HepG2 (cell line): Measurements from ENCODE around the gene EIF6. TPM values are rescaled to one million over a fixed set of nuclear protein-coding genes. Genes with fewer than 3 reads are reported as not detected.

Experiments used
- BORCS8-MEF2B ChIP-seq: sonication (generic); formaldehyde crosslinking; IDR thresholded peaks from 2 replicates; pipeline ENCODE4 v1.8.0; 2022; ENCODE audit warnings: mild to moderate bottlenecking, missing genetic modification reagents
- ELK4 ChIP-seq: sonication (generic); formaldehyde crosslinking; IDR thresholded peaks from 2 replicates; pipeline ENCODE4 v1.9.0; 2021; ENCODE audit warnings: missing genetic modification reagents, borderline replicate concordance
- MED13 ChIP-seq: sonication (generic); formaldehyde crosslinking; IDR thresholded peaks from 2 replicates; pipeline ENCODE4 v1.5.0; 2020; ENCODE audit warnings: missing genetic modification reagents
- MXI1 ChIP-seq: IDR thresholded peaks from 3 replicates; pipeline ENCODE4 v1.6.1; 2012; ENCODE audit warnings: low read depth, low read length, inconsistent platforms, borderline replicate concordance
- TCF7 ChIP-seq: sonication (generic); IDR thresholded peaks from 2 replicates; pipeline ENCODE4 v1.6.1; 2016; ENCODE audit warnings: antibody characterized with exemption, low read depth
- ZKSCAN5 ChIP-seq: sonication (generic); formaldehyde crosslinking; IDR thresholded peaks from 2 replicates; pipeline ENCODE4 v1.5.1; 2020; ENCODE audit warnings: mild to moderate bottlenecking, missing genetic modification reagents
- ZNF235 ChIP-seq: sonication (generic); formaldehyde crosslinking; IDR thresholded peaks from 2 replicates; pipeline ENCODE4 v1.8.1; 2023; ENCODE audit warnings: mild to moderate bottlenecking, missing genetic modification reagents, borderline replicate concordance
- ZNF292 ChIP-seq: sonication (generic); formaldehyde crosslinking; IDR thresholded peaks from 2 replicates; pipeline ENCODE4 v1.8.1; 2022; ENCODE audit warnings: mild to moderate bottlenecking, low read depth, missing genetic modification reagents, borderline replicate concordance
- ZNF326 ChIP-seq: sonication (generic); formaldehyde crosslinking; IDR thresholded peaks from 2 replicates; pipeline ENCODE4 v1.4.0; 2020; ENCODE audit warnings: missing genetic modification reagents, borderline replicate concordance
- ZNF350 ChIP-seq: sonication (generic); formaldehyde crosslinking; IDR thresholded peaks from 2 replicates; pipeline ENCODE4 v1.4.0; 2020; ENCODE audit warnings: mild to moderate bottlenecking, low read depth, missing genetic modification reagents, borderline replicate concordance
- ZNF773 ChIP-seq: sonication (generic); formaldehyde crosslinking; IDR thresholded peaks from 2 replicates; pipeline ENCODE4 v1.4.0; 2020; ENCODE audit warnings: missing genetic modification reagents, borderline replicate concordance
- ZSCAN21 ChIP-seq: sonication (generic); formaldehyde crosslinking; IDR thresholded peaks from 2 replicates; pipeline ENCODE4 v1.8.0; 2022; ENCODE audit warnings: mild to moderate bottlenecking, missing genetic modification reagents, moderate library complexity, borderline replicate concordance
- polyA plus RNA-seq, 8 experiments: library from polyadenylated mRNA; depleted of rRNA in 3 of 8; stranded (reverse) in 7 of 8; unstranded in 1 of 8; fragments of >200 nt; fragmentation: Illumina TruSeq in 4 of 8; extraction: Trizol in 4 of 8; gene quantifications; 2 replicates each; pipeline versions ENCODE4 v1.2.1 to v1.2.3, GENCODE V29; 2011 to 2016; ENCODE audit warnings: low read depth in 4 of 8, missing spikeins in 1 of 8, mixed read lengths in 1 of 8; ENCODE audit not compliant: insufficient read depth in 1 of 8
- total RNA-seq, 5 experiments: library from RNA; depleted of rRNA; stranded (reverse); fragments of >200 nt; fragmentation: Illumina TruSeq; extraction: Trizol; gene quantifications; 2 replicates each; pipeline ENCODE4 v1.2.3, GENCODE V29; 2016; ENCODE audit warnings: low read depth in 1 of 5
- TF ChIP-seq, protein P1 (sequence below): sonication (generic); formaldehyde crosslinking; IDR thresholded peaks from 2 replicates; pipeline ENCODE4 v1.5.0; 2020; ENCODE audit warnings: missing genetic modification reagents
- TF ChIP-seq, protein P2 (sequence below): sonication (generic); formaldehyde crosslinking; IDR thresholded peaks from 2 replicates; pipeline ENCODE4 v1.5.0; 2020; ENCODE audit warnings: missing genetic modification reagents, mild to moderate bottlenecking, borderline replicate concordance
- TF ChIP-seq, protein P3 (sequence below): sonication (generic); formaldehyde crosslinking; IDR thresholded peaks from 2 replicates; pipeline ENCODE4 v1.8.1; 2022; ENCODE audit warnings: low read depth, mild to moderate bottlenecking, missing genetic modification reagents
- TF ChIP-seq, protein P4 (sequence below): sonication (generic); formaldehyde crosslinking; IDR thresholded peaks from 2 replicates; pipeline ENCODE4 v1.4.0; 2020; ENCODE audit warnings: missing genetic modification reagents

EIF6 gene
- total and polyA plus RNA-seq, 2 of the 13 experiments (the other 11 are each of a cell fraction or from before 2014, with no cell fraction given) = 462 to 466 TPM

DNA sequence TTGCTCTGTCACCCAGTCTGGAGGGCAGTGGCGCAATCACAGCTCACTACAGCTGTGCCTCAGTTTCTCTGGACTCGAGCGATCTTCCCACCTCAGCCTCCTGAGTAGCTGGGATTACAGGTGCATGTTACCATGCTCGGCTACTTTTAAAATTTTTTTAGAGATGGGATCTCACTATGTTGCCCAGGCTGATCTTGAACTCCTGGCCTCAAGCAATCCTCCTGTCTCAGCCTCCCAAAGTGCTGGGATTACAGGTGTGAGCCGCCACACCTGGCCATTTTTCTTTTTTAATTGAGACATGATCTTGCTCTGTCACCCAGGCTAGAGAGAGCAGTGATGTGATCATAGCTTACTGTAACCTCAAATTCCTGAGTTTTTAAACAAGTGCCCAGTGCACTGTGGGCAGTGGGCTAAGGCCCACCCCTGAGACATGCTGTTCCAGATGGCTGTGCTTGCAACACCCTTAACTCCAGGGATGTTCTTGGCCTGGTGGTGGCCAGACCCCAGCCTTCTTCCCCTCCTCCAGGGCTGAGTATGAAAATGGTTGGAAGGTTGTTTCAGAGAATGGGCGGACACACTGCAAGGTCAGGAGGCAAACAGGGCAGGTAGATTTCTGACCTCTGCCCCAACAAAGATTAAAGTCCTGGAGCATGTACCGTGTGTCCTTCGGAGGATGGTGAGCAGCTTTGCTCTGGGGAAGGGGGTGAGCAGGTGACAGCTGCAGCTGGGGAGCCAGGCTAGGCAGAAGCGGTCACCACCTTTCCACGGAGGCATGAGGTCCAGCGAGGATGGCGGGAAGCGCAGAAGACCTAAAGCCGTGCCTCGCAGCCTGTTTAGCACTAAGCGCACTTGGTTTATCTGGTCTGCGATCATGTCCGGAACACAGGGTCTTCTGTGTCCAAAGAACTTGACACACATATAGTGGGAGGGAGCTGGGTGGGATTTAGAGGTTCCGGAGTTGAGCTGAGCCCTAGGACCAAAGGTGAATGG, 9.0 kb upstream of the EIF6 start (continued):
- TF ChIP-seq MXI1 (no peak), BORCS8-MEF2B (CRISPR knock-in tag) (peak; percentile 51; the same call in 1 of the 2 replicates), MED13 (CRISPR knock-in tag) (no peak), ZKSCAN5 (CRISPR knock-in tag) (no peak), ZNF235 (CRISPR knock-in tag) (no peak; the same call in 1 of the 2 replicates), TCF7 (no peak), ZNF773 (CRISPR knock-in tag) (no peak), ZNF350 (CRISPR knock-in tag) (peak; percentile 18; the same call in 1 of the 2 replicates), ELK4 (CRISPR knock-in tag) (no peak), ZNF292 (CRISPR knock-in tag) (0 out of 2 replicates have a peak, but pooled peaks have one; percentile 24), ZSCAN21 (no peak; the same call in 1 of the 2 replicates), ZNF326 (CRISPR knock-in tag) (no peak)
- TF ChIP-seq, protein P1, sequence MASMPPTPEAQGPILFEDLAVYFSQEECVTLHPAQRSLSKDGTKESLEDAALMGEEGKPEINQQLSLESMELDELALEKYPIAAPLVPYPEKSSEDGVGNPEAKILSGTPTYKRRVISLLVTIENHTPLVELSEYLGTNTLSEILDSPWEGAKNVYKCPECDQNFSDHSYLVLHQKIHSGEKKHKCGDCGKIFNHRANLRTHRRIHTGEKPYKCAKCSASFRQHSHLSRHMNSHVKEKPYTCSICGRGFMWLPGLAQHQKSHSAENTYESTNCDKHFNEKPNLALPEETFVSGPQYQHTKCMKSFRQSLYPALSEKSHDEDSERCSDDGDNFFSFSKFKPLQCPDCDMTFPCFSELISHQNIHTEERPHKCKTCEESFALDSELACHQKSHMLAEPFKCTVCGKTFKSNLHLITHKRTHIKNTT (CRISPR knock-in tag) = no peak
- TF ChIP-seq, protein P2, sequence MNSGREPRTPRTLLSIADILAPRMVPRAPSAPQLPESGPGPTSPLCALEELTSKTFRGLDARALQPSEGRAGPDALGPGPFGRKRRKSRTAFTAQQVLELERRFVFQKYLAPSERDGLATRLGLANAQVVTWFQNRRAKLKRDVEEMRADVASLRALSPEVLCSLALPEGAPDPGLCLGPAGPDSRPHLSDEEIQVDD = peak; percentile 19; the same call in 1 of the 2 replicates
- TF ChIP-seq, protein P3, sequence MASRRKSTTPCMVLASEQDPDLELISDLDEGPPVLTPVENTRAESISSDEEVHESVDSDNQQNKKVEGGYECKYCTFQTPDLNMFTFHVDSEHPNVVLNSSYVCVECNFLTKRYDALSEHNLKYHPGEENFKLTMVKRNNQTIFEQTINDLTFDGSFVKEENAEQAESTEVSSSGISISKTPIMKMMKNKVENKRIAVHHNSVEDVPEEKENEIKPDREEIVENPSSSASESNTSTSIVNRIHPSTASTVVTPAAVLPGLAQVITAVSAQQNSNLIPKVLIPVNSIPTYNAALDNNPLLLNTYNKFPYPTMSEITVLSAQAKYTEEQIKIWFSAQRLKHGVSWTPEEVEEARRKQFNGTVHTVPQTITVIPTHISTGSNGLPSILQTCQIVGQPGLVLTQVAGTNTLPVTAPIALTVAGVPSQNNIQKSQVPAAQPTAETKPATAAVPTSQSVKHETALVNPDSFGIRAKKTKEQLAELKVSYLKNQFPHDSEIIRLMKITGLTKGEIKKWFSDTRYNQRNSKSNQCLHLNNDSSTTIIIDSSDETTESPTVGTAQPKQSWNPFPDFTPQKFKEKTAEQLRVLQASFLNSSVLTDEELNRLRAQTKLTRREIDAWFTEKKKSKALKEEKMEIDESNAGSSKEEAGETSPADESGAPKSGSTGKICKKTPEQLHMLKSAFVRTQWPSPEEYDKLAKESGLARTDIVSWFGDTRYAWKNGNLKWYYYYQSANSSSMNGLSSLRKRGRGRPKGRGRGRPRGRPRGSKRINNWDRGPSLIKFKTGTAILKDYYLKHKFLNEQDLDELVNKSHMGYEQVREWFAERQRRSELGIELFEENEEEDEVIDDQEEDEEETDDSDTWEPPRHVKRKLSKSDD = peak; percentile 50; the same call in 1 of the 2 replicates
- TF ChIP-seq, protein P4, sequence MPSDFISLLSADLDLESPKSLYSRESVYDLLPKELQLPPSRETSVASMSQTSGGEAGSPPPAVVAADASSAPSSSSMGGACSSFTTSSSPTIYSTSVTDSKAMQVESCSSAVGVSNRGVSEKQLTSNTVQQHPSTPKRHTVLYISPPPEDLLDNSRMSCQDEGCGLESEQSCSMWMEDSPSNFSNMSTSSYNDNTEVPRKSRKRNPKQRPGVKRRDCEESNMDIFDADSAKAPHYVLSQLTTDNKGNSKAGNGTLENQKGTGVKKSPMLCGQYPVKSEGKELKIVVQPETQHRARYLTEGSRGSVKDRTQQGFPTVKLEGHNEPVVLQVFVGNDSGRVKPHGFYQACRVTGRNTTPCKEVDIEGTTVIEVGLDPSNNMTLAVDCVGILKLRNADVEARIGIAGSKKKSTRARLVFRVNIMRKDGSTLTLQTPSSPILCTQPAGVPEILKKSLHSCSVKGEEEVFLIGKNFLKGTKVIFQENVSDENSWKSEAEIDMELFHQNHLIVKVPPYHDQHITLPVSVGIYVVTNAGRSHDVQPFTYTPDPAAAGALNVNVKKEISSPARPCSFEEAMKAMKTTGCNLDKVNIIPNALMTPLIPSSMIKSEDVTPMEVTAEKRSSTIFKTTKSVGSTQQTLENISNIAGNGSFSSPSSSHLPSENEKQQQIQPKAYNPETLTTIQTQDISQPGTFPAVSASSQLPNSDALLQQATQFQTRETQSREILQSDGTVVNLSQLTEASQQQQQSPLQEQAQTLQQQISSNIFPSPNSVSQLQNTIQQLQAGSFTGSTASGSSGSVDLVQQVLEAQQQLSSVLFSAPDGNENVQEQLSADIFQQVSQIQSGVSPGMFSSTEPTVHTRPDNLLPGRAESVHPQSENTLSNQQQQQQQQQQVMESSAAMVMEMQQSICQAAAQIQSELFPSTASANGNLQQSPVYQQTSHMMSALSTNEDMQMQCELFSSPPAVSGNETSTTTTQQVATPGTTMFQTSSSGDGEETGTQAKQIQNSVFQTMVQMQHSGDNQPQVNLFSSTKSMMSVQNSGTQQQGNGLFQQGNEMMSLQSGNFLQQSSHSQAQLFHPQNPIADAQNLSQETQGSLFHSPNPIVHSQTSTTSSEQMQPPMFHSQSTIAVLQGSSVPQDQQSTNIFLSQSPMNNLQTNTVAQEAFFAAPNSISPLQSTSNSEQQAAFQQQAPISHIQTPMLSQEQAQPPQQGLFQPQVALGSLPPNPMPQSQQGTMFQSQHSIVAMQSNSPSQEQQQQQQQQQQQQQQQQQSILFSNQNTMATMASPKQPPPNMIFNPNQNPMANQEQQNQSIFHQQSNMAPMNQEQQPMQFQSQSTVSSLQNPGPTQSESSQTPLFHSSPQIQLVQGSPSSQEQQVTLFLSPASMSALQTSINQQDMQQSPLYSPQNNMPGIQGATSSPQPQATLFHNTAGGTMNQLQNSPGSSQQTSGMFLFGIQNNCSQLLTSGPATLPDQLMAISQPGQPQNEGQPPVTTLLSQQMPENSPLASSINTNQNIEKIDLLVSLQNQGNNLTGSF (CRISPR knock-in tag) = no peak
